Ovary (tissue), 10 donors: ENCODE data around the gene THAP5. TPM values are rescaled to one million over a fixed set of nuclear protein-coding genes. Genes with fewer than 3 reads are reported as not detected.

Experiments
- DNase-seq, 5 donors: peaks; one replicate each; pipeline ENCODE4 v3.0.0-alpha.2; 2019 to 2020
- H3K27ac ChIP-seq, 2 donors: fragments of 200-600 bp; one replicate each; pipeline versions ENCODE4 v1.5.1 to v1.8.0; 2019 to 2022
- H3K27me3 ChIP-seq: fragments of 200-600 bp; one replicate; pipeline ENCODE4 v1.8.0; 2022
- H3K36me3 ChIP-seq: fragments of 200-600 bp; sonication (generic); one replicate; pipeline ENCODE4 v1.5.1; 2019
- H3K4me1 ChIP-seq: one replicate; pipeline ENCODE4 v1.8.1; 2013; ENCODE audit warnings: mild to moderate bottlenecking, moderate library complexity; ENCODE audit not compliant: insufficient read depth
- H3K4me3 ChIP-seq: fragments of 200-600 bp; sonication (generic); one replicate; pipeline ENCODE4 v1.5.1; 2017
- H3K9me3 ChIP-seq, 2 donors: fragments of 200-600 bp in 1 of 2; sonication (generic) in 1 of 2; one replicate each; pipeline versions ENCODE4 v1.5.1 to v1.8.1; 2013 to 2019; ENCODE audit warnings: mild to moderate bottlenecking in 1 of 2, moderate library complexity in 1 of 2
- CTCF ChIP-seq, 3 donors: fragments of 450-650 bp in 2 of 3; fragments of 200-600 bp in 1 of 3; IDR thresholded peaks; one replicate each; pipeline versions ENCODE4 v1.5.1 to v1.8.0; 2016 to 2022; ENCODE audit warnings: antibody characterized with exemption in 3 of 3, mild to moderate bottlenecking in 1 of 3
- EP300 ChIP-seq: sonication (generic); formaldehyde crosslinking; IDR thresholded peaks from one replicate; pipeline ENCODE4 v1.6.1; 2017; ENCODE audit warnings: antibody characterized with exemption
- POLR2A ChIP-seq: fragments of 450-650 bp; IDR thresholded peaks from one replicate; pipeline ENCODE4 v1.6.1; 2017; ENCODE audit warnings: antibody characterized with exemption, mild to moderate bottlenecking, moderate library complexity
- WGBS, 3 donors: extraction: QIAGEN DNeasy Blood & Tissue Kit in 1 of 3; methylation state at CpG; one replicate each; pipeline versions ENCODE4 v1.1.5 to v1.1.7; 2013 to 2017; 5-methylcytosine and 5-hydroxymethylcytosine counted together
- intact Hi-C, 4 donors: fragments of 100-400 bp; cut with DNase I; formaldehyde crosslinking; loops; one replicate each; pipeline versions ENCODE4 v1.11.0 to v1.15.1; 2022 to 2023
- long read RNA-seq, 3 donors: library from polyadenylated mRNA in 2 of 3; unstranded in 2 of 3; transcript quantifications; one replicate each; pipeline ENCODE4 v2.0.0 and lab custom pipeline, GENCODE V29; 2021 to 2026
- polyA plus RNA-seq, 2 donors: library from polyadenylated mRNA; stranded (reverse); fragments of 200-250 nt in 1 of 2; fragments of 350-450 nt in 1 of 2; fragmentation: Illumina TruSeq in 1 of 2; extraction: RNeasy Lipid Tissue Mini Kit (QIAGEN cat#74804) in 1 of 2; gene quantifications; one replicate each; pipeline ENCODE4 v1.2.3, GENCODE V29; 2013 to 2014
- total RNA-seq, 7 donors: library from RNA; depleted of rRNA in 2 of 7; stranded (reverse); fragments of >200 nt in 2 of 7; fragmentation: NEBNext Ultra II Directional in 3 of 7; extraction: Animal tissue kit (Norgen Biotek cat#: 25700) in 3 of 7; gene quantifications; one replicate each; pipeline versions ENCODE4 v1.1.0 to v1.2.4, GENCODE V29; 2016 to 2023
- donor health status: DM: no; HTN: no; CAD: no; lungs with moderate emphysema.
- donor health status: DM: no; HTN: no; CAD: no.
- donor health status: Bipolar disorder and iron deficiency.
- donor health status: DM: yes; HTN: yes; CAD: no.
- donor health status: DM: no; HTN: no; CAD: no.
- donor health status: DM: yes; HTN: yes; CAD: no.

The THAP5 gene
- total RNA-seq, result 10 to 100 TPM; 18.2 to 44.5 (median 37.5) TPM
- 10 to 100 TPM; 17.0 to 20.5 TPM for polyA plus RNA-seq
- long read RNA-seq, donor 1, transcript THAP5-204 (3 exons, 868 nt), result major isoform, 6 of 22 reads
- long read RNA-seq, donor 1, partial matches to known transcripts, result 1 of 22 reads
- long read RNA-seq, donor 1, other reads (novel, unspliced or antisense), result 11 of 22 reads
- long read RNA-seq, donor 2, transcript THAP5-204 (3 exons, 868 nt), result minor isoform, 5 of 32 reads
- long read RNA-seq, donor 2, transcript THAP5-203 (3 exons, 3,306 nt), result major isoform, 25 of 32 reads
- long read RNA-seq, donor 2, partial matches to known transcripts, result 0 of 32 reads
- long read RNA-seq, donor 2, other reads (novel, unspliced or antisense), result 0 of 32 reads
- long read RNA-seq, donor 3, transcript THAP5-203 (3 exons, 3,306 nt), result major isoform, 13 of 21 reads
- long read RNA-seq, donor 3, partial matches to known transcripts, result 0 of 21 reads
- long read RNA-seq, donor 3, other reads (novel, unspliced or antisense), result 2 of 21 reads

- H3K4me3 ChIP-seq, result peak within 1 kb of the TSS; percentile 92
- no peaks in the 10 kb centered on the region for H3K9me3 ChIP-seq
- peaks cover 2% of the 10 kb centered on the region for H3K4me1 ChIP-seq
- 0 to 1% (median 1%) methylated on average over 47 to 65 of the region's 65 CpGs for WGBS, 3 donors
- no peaks in the 10 kb centered on the region for H3K27me3 ChIP-seq
- TF ChIP-seq EP300 (peak; percentile 88), CTCF (IDR thresholded peaks at IDR 0.05) (peak in 2 of 3 donors; percentile 18 to 54), POLR2A (peak; percentile 97)
- H3K27ac ChIP-seq, result peak within 1 kb of the TSS; percentile 85 to 88
- peak; percentile 99 for DNase-seq
- intact Hi-C loops, result loop anchor here in 2 of 4 donors (1.0 to 2.0 kb wide), 2 partner anchors 43 kb away; partner anchors contain the start of gene PNPLA8 (in 2 of the 2)
- H3K36me3 ChIP-seq, result no peaks in the 10 kb centered on the region
Observed at GRCh38 chr7:108569381-108570145, at the start of gene THAP5, which contains the start of gene DNAJB9. THAP5 (minus strand) TSS chr7:108569706; CDS start chr7:108569569, 137 bp downstream. DNAJB9 (plus strand) TSS chr7:108569874; CDS start chr7:108571727, 1,853 bp downstream.

- Histone ChIP-seq H3K27me3 (no peaks in the 10 kb centered on the region), H3K27ac (no peak overlapping the region), H3K4me1 (no peaks in the 10 kb centered on the region), H3K36me3 (no peaks in the 10 kb centered on the region), H3K4me3 (no peak overlapping the region), H3K9me3 (no peaks in the 10 kb centered on the region)
- 86 to 90% (median 88%) methylated on average over 3 of the region's 3 CpGs for WGBS, 3 donors
- intact Hi-C loops, result no loop called here
- DNase-seq, result no peak
- TF ChIP-seq EP300 (no peak), POLR2A (no peak), CTCF (IDR thresholded peaks at IDR 0.05) (no peak)
Observed at GRCh38 chr7:108618056-108618455, 48.5 kb upstream of the THAP5 start.

GRCh38 chr7:108614896-108615295 is 45.4 kb upstream of the THAP5 start:
- no peak for TF ChIP-seq CTCF (IDR thresholded peaks at IDR 0.05)
- TF ChIP-seq EP300, result no peak
- TF ChIP-seq POLR2A, result no peak
- no peaks in the 10 kb centered on the region for H3K36me3 ChIP-seq
- H3K27ac ChIP-seq, result no peak overlapping the region
- intact Hi-C loops, result no loop called here
- H3K4me3 ChIP-seq, result no peak overlapping the region
- 94 to 97% (median 97%) methylated on average over 3 of the region's 3 CpGs for WGBS, 3 donors
- H3K9me3 ChIP-seq, result no peaks in the 10 kb centered on the region
- H3K4me1 ChIP-seq, result no peaks in the 10 kb centered on the region
- no peak for DNase-seq
- no peaks in the 10 kb centered on the region for H3K27me3 ChIP-seq

GRCh38 chr7:108613949-108614381 is 44.5 kb upstream of the THAP5 start:
- Histone ChIP-seq H3K36me3 (no peaks in the 10 kb centered on the region), H3K27ac (no peak overlapping the region), H3K4me3 (no peak overlapping the region), H3K27me3 (no peaks in the 10 kb centered on the region), H3K9me3 (no peaks in the 10 kb centered on the region), H3K4me1 (no peaks in the 10 kb centered on the region)
- 82 to 90% (median 90%) methylated on average over 4 of the region's 4 CpGs for WGBS, 3 donors
- no peak for DNase-seq
- TF ChIP-seq CTCF (IDR thresholded peaks at IDR 0.05), result no peak
- TF ChIP-seq EP300, result no peak
- TF ChIP-seq POLR2A, result no peak
- intact Hi-C loops, result no loop called here
